ENCODE data around the gene TAC1.
"Not testable (repeated sequence)": the region's sequence is repeated elsewhere in the genome, so short reads cannot be mapped to it uniquely, and the experiment has no call there.

TAC1 gene

GRCh38 chr7:97731736-97732564, at the start of gene TAC1:
Gene TAC1, plus strand, starts transcription at chr7:97732086. Its CDS starts 527 bp downstream, at chr7:97732613.
- no peak for DNase-seq (ENCODE audit: low read depth)

- DNase-seq (ENCODE audit: low read depth): no peak
Measured at GRCh38 chr7:97685952-97686351, 45.9 kb upstream of the TAC1 start.

GRCh38 chr7:97693586-97693985, 38.3 kb upstream of the TAC1 start:
- DNase-seq (ENCODE audit: low read depth): no peak

GRCh38 chr7:97694355-97694754, 37.5 kb upstream of the TAC1 start:
- no peak for DNase-seq (ENCODE audit: low read depth)

GRCh38 chr7:97697396-97697795, 34.5 kb upstream of the TAC1 start:
- DNase-seq (ENCODE audit: low read depth): no peak

- no peak for DNase-seq (ENCODE audit: low read depth)
Measured at GRCh38 chr7:97722386-97722785, 9.5 kb upstream of the TAC1 start.

GRCh38 chr7:97732565-97733275, 834 bp downstream of the TAC1 start:
- no peak for DNase-seq (ENCODE audit: low read depth)

GRCh38 chr7:97733276-97734161, 1.6 kb downstream of the TAC1 start:
- no peak for DNase-seq (ENCODE audit: low read depth)

GRCh38 chr7:97734255-97734654, 2.4 kb downstream of the TAC1 start:
- no peak for DNase-seq (ENCODE audit: low read depth)

- no peak for DNase-seq (ENCODE audit: low read depth)
Measured at GRCh38 chr7:97735075-97735474, 3.2 kb downstream of the TAC1 start.

GRCh38 chr7:97748482-97748881, 16.6 kb downstream of the TAC1 start:
- DNase-seq (ENCODE audit: low read depth): no peak

GRCh38 chr7:97751566-97751965, 19.7 kb downstream of the TAC1 start:
- DNase-seq (ENCODE audit: low read depth): no peak

GRCh38 chr7:97752215-97752614, 20.3 kb downstream of the TAC1 start:
- no peak for DNase-seq (ENCODE audit: low read depth)

- no peak for DNase-seq (ENCODE audit: low read depth)
Measured at GRCh38 chr7:97757824-97758223, 25.9 kb downstream of the TAC1 start.

GRCh38 chr7:97770850-97771249, 39.0 kb downstream of the TAC1 start:
- no peak for DNase-seq (ENCODE audit: low read depth)

- no peak for DNase-seq (ENCODE audit: low read depth)
Measured at GRCh38 chr7:97771576-97771975, 39.7 kb downstream of the TAC1 start.

GRCh38 chr7:97772045-97772901, 40.4 kb downstream of the TAC1 start:
- no peak for DNase-seq (ENCODE audit: low read depth)

GRCh38 chr7:97786398-97786797, 54.5 kb downstream of the TAC1 start:
- not testable (repeated sequence) for DNase-seq (ENCODE audit: low read depth)

All from activated T-cell treated with anti-CD3 and anti-CD28 coated beads for 24 hours (primary cell).